Activated naive CD8-positive, alpha-beta T cell treated with anti-CD3 and anti-CD28 coated beads, Interleukin-2, amount 50 U/mL, for 16 hours (primary cell): ENCODE results near the gene SENP6.

Experiments
- DNase-seq: peaks from one replicate; pipeline ENCODE4 v3.0.0-alpha.2; 2020; ENCODE audit warnings: low read depth, low spot score

SENP6 gene

DNA sequence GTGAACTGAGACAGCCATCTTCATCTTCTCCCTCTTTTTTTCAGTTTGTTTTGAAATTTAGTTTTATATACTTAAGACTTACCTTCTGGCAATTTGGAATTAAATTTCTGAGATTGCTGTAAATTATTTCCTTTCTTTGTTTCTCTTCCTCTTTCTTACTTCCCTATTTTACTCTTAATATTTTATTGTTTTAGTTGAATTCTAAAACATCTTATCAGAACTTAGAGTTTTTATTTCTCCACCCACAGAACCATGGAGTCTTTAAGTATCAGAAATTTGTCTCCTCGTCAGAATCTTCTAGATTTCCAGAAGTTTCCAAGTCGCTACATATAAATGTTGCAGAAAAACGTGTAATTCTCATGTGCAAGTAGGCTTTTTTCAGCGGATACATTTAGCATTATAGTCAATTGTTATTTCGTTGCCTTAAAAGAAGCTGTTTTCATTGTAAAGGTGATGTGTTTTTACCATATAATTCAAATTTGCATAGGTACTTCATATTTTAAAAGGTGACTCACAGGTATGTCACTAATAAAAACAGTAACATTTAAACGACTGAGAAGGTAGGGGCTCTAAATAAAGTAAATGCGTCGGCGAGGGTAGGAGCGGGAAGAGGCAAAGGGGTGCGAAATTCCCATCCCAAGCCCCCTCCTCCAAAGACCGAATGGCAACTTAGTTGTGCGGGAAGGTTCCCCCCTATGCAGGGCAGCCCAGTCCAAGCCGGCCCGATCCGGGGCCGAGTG lies 146.5 kb downstream of the SENP6 start:
- no peak for DNase-seq

- no peak for DNase-seq
Measured at GRCh38 chr6:75748743-75749538, 147.3 kb downstream of the SENP6 start, which contains the start of gene MYO6. TSS of gene MYO6 (plus strand) at chr6:75749239. CDS start at chr6:75817548, 68,309 bp downstream.

GRCh38 chr6:75751443-75751842 lies 149.8 kb downstream of the SENP6 start:
- no peak for DNase-seq

DNA sequence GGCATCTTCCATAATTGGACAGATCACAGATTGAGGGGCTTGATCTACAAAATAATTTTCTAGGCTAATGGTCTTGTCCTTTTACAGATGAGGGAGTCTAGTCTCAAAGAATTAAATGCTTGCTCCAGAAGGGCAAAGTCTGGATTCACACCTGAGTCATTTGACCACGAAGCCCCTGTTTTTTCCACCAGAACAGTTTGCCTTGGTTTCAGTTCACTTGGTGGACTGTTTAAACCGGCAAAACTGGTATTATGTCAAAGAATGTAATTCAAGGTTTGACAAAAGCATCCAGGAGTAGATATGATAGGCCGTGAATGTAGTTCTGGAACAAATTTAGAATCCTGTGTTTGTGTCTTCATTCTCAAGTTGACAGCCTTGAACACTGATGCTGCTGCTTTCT lies 150.7 kb downstream of the SENP6 start:
- no peak for DNase-seq

DNA sequence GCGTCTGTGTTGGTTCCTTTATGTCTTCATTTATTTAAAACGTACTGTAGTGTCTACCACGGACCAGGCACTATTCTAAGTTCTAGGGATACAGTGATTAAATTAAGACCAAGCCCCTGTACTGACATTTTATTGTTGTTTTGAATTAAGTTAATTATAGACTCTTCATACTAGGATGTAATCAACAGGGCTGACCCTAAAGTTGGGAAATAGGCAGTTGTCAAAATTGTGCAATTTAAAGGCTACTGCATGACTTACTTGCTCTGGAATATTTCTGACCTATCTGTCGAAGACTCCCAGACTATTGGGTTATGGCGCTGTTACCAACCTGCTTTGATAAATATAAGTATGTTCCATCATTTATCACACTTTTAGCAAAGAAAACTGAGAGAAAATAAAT lies 154.0 kb downstream of the SENP6 start:
- DNase-seq: no peak

GRCh38 chr6:75757295-75757694 lies 155.6 kb downstream of the SENP6 start:
- no peak for DNase-seq

- no peak for DNase-seq
Measured at GRCh38 chr6:75758061-75758460, 156.4 kb downstream of the SENP6 start.

GRCh38 chr6:75759207-75759606 lies 157.5 kb downstream of the SENP6 start:
- no peak for DNase-seq

- DNase-seq: no peak
Measured at GRCh38 chr6:75760320-75760719, 158.6 kb downstream of the SENP6 start.

DNA sequence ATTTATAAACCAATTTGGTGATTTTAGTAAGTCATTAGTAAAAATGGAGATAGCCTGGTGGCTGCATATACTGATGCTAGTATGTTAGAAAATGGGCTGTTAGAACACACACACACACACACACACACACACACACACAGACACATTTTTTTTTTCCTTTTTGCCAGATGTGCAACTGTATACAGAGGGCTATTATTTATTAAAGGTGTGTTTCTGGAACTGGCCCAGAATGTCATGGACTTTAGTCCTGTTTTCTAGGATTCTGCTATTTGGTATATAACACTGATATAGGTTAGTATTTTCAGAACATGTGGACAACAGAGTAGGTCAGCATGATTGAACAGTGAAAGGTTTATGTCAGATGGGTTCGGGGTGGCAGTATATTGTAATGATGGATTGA lies 159.8 kb downstream of the SENP6 start:
- DNase-seq: no peak

DNA sequence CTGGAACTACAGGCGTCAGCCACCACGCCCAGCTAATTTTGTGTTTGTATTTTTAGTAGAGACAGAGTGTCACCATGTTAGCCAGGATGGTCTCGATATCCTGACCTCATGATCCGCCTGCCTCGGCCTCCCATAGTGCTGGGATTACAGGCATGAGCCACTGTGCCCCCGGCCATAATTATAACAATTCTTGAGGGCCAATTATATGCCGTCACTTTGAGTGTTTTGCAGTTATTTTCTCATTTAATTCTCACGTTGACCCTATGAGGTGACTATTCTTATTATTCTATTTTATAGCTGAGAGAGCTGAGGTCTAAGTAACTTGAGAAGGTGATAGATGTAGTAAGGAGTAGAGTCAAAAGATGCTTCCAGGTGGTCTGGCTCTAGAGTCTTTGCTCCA lies 160.4 kb downstream of the SENP6 start:
- DNase-seq: no peak

GRCh38 chr6:75766387-75766786 lies 164.7 kb downstream of the SENP6 start:
- DNase-seq: no peak
